ENCODE results near the gene PHC1.

The PHC1 gene

GRCh38 chr12:8914033-8914715 is at the start of gene PHC1:
PHC1 (plus strand) TSS chr12:8914509; CDS start chr12:8917678, 3,169 bp downstream.
- peak; percentile 8 for DNase-seq

GRCh38 chr12:8866429-8866828 is 47.9 kb upstream of the PHC1 start:
- no peak for DNase-seq

- no peak for DNase-seq
Observed at GRCh38 chr12:8867009-8867408, 47.3 kb upstream of the PHC1 start.

GRCh38 chr12:8867786-8868185 is 46.5 kb upstream of the PHC1 start:
- no peak for DNase-seq

DNA sequence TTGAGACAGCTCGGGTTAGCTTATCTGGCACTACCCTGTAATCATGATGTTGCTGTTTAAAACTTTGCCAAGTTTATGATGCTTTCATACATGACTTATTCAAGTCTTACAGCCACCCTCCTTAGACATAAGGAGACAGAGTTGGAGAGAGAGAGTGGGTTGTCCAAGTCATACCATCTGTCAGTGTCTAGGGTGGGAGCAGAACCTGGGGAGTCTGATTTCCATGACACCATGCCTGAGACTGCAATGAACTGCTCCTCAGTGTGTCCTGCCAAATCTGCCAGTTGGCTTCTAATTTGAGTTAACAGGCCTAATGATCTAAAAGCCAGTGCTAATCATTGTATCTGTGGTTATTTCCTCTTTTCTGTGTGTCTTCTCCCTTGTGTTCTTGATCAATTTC is 43.7 kb upstream of the PHC1 start:
- no peak for DNase-seq

GRCh38 chr12:8871068-8871467 is 43.2 kb upstream of the PHC1 start:
- no peak for DNase-seq

DNA sequence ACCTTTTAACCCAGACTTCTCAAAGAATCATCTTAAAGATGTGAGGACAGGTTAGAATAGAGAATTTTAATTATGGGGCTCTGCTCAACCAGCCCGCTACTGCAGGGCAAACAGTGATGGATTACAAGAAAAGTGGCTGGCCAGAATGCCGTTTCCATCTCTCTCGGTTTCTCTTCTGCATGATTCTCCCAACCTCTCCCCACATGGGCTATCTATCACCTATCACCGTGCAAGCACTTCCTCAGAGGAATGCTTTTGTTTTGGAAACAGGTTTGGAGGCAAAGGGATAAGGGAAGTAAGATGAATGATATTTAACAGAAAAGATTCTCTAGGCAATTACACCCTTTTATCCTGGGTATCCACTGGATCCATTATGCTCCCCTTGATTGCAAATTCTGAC is 37.4 kb upstream of the PHC1 start:
- DNase-seq, result no peak

GRCh38 chr12:8886502-8887284 is 27.6 kb upstream of the PHC1 start:
- DNase-seq, result no peak

GRCh38 chr12:8887285-8887715 is 27.0 kb upstream of the PHC1 start:
- no peak for DNase-seq

DNA sequence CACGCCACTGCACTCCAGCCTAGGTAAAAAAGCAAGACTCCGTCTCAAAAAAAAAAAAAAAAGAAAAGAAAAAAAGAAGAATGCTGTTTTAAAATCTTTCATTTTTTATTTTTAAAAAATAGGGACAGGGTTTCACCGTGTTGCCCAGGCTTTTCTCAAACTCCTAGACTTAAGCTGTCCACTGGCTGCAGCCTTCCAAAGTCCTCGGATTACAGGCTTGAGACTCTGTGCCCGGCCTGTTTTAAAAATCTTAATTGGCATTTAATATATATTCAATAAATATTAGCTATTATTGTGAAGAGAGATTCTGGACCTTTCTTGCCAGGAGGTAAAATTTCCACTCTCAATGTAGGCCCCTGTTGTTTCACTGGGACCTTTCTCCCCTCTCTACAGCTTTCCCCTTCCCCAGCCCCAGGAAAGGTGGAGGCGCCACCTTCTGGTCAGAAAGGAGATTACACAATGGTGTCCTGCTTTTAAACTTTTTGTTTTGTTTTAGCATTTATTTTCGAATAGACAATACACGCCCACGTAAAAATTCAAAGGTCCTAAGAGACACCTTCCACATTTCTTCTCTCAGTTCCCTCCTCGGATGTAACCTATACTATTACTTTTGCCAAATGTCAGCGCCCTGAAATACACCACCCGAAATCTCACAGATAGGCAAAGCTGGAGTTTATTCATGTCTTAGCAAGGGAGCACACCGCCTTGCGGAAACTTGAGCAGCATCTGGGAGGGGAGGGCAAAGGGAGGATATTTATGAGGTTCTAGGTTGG is 23.8 kb upstream of the PHC1 start:
- DNase-seq, result no peak

DNA sequence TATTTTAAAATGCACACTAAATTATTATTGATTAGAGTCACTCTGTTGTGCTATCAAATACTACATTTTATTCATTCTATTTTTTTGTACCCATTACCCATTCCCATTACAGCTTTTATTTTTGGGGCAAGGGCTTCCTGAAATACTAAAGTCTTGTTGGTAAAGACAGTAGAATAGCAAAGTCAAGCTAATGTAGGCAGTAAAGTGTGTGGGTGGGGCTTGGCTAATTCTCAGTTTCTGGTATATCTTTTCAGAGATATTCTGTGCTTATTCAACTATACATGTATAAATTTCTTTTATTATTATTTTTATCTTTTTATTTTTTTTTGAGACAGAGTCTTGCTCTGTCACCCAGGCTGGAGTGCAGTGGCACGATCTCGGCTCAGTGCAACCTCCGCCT is 22.3 kb upstream of the PHC1 start:
- DNase-seq, result no peak

DNA sequence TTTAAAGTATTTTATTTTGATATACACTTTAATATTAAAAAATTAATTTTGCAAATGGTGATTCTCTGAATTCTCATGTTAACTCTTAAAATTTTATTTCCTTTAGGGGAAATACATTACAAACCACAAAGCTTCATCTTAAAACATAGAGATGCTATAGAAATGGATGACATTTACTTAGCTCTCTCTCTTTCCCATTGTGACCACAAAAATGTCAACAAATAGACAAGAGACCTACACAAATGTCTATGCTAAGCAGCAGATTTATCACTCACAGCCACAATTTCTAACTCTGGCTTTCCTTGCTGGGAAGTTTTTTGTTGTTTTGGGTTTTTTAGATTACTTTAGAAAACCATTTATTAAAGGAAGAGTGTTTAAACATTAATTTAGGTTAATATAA is 19.9 kb upstream of the PHC1 start:
- DNase-seq, result no peak

DNA sequence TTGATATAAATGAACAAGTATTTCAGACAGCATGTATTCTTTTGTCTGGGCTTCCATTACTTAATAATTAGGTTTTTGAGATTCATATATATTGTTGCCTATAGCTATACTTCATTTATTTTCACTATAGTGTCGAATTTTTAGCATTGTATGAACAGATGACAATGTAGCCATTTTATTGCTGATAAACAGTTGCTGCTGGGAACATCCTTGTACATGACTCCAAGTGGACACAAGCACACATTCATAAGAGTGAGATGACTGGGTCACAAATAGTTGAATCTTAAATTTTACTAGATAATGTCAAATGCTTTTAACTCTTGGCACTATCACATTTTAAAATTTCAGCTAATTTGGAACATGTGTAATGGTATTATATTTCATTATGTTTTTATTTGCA is 19.3 kb upstream of the PHC1 start:
- no peak for DNase-seq

DNA sequence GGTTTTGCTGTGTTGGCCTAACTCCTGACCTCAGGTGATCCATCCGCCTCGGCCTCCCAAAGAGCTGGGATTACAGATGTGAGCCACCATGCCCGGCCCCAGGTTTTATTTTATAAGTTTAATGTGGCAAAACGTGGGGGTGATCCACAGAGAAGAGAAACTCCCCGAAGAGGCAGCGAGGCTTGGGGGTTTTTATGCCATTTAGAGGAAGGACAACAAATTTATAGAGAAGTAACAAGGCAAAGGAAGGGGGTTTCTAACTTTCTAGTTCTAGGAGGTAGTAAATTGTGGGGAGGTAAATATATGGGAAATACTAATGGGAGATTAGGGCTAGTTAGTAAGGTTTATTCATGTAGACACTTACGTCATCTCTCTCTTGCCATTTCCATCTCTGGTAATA is 17.2 kb upstream of the PHC1 start:
- DNase-seq, result no peak

GRCh38 chr12:8899830-8900229 is 14.5 kb upstream of the PHC1 start:
- DNase-seq, result peak; percentile 54

DNA sequence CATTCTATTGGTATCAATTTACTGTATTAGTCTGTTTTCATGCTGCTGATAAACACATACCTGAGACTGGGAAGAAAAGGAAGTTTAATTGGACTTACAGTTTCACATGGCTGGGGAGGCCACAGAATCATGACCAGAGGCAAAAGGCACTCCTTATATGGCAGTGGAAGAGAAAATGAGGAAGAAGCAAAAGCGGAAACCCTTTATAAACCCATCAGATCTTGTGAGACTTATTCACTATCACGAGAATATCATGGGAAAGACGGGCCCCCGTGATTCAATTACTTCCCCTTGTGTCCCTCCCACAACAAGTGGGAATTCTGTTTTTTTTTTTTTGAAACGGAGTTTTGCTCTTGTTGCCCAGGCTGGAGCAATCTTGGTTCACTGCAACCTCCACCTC is 11.6 kb upstream of the PHC1 start:
- DNase-seq, result peak; percentile 95

DNA sequence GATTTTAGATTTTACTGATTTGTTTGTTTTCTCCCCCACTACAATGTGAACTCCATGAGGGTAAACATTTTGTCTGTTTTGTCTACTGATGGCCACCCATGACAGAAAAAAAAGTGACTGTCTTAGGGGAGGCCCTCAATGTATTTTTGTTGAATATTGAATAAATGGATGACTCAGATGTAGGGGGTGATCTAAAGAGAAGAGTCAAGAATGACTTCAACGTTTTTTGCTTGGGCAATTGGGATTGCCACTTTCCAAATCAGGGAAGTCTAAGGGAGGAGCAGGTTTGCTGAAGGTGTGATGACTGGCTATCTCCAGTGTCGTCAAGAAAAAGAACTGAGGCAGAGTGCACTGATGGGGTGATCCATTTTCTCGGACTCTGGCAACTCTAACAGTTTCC is 10.7 kb upstream of the PHC1 start:
- no peak for DNase-seq

DNA sequence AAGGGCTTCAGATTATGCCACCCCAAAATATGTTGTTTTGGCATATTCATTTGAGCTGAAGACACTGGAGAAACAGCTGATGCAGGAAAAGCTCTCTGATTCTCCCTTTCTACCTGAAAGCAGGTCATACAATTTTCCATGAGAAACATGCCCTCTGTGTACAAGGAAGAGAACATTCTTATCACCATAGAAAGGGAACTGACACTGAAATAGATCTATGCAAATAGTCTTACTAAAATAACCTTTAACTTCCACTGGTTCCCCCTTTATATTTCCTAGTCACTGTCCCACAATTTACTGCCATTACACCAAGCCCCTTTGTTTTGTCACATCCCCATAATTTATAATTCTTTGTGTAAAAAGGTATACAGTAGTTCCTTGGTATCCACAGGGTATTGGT is 9.6 kb upstream of the PHC1 start:
- no peak for DNase-seq

DNA sequence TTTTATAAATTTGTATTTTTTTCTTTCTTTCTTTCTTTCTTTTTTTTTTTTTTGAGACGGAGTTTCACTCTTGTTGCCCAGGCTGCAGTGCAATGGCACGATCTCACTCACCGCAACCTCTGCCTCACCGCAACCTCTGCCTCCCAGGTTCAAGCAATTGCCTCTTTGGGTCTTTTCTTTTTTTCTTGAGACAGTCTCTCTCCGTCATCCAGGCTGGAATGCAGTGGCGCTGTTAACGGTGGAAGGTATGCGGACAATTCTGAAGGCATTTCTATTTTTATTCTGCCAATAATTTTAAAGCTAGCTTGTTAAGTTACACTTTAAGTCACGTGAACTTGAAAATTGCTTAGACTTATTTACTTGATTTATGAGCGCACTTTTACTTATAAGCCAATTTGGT is 8.8 kb upstream of the PHC1 start:
- DNase-seq, result no peak

GRCh38 chr12:8906266-8907180 is 7.8 kb upstream of the PHC1 start:
- DNase-seq, result peak; percentile 60

GRCh38 chr12:8907513-8907912 is 6.8 kb upstream of the PHC1 start:
- no peak for DNase-seq

DNA sequence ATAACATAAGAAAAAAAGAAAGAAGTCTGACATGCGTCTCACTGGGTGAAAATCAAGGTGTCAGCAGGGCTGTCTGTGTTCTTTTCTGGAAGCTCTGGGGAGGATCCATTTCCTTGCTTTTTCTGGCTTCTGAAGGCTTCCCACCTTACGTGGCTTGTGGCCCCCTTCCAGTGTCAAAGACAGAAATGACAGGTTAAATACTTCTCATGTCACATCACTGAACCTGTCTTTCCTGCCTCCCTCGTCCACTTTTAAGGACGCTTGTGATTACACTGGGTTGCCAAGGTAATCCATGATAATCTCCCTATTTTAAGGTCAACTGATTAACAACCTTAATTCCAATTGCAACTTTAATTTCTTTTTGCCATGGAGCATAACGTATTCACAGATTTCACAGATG is 4.6 kb upstream of the PHC1 start:
- DNase-seq, result no peak
